Endothelial cell of umbilical vein (primary cell): ENCODE measurements around the gene ME3. TPM values are rescaled to one million over a fixed set of nuclear protein-coding genes. Genes with fewer than 3 reads are reported as not detected.
A peak's percentile ranks its signal among the peaks of the same experiment; 100 is the strongest.

Experiments used
- BruUV-seq: library from RNA; stranded (reverse); fragments of 400-500 nt; replicated peaks from 2 replicates; lab custom pipeline; 2021; lab: Mats Ljungman, UMichigan
- CTCF ChIA-PET: fragments of 300-600, 350-600 bp; sonication (Branson Sonifier 250); formaldehyde crosslinking; loops from one replicate; lab custom pipeline; 2021; ENCODE audit warnings: antibody characterized with exemption, inconsistent platforms; lab: Charles Lee
- POLR2A ChIA-PET: fragments of 300-600, 350-600 bp; sonication (Branson Sonifier 250); formaldehyde crosslinking; loops from one replicate; lab custom pipeline; 2021; ENCODE audit warnings: antibody characterized with exemption, inconsistent platforms; lab: Charles Lee
- DNase-seq: peaks from one replicate; pipeline ENCODE4 v3.0.0-alpha.2; 2011; ENCODE audit warnings: low read depth, low spot score
- FAIRE-seq: peaks from 2 replicates; lab custom pipeline; 2011; peaks lifted over from hg19 to GRCh38; lab: Jason Lieb, UNC
- H2AFZ ChIP-seq: 2 replicates; pipeline ENCODE4 v1.6.0; 2012; ENCODE audit warnings: low read depth, low read length, control low read depth, inconsistent platforms
- H3K27ac ChIP-seq: 2 replicates; pipeline ENCODE4 v1.5.1; 2011; ENCODE audit warnings: low read depth, mild to moderate bottlenecking, control low read depth, low read length, moderate library complexity; ENCODE audit not compliant: insufficient read depth
- H3K27me3 ChIP-seq, 2 experiments: 2 replicates each; pipeline versions ENCODE4 v1.6.0 to v1.6.1; 2011; ENCODE audit warnings: low read length in 2 of 2, mixed read lengths in 1 of 2; ENCODE audit not compliant: control insufficient read depth in 2 of 2, insufficient read depth in 2 of 2
- H3K36me3 ChIP-seq, 2 experiments: 2 replicates in 1 of 2; 3 replicates in 1 of 2; pipeline ENCODE4 v1.5.1; 2011; ENCODE audit warnings: low read length in 2 of 2, mild to moderate bottlenecking in 1 of 2, moderate library complexity in 1 of 2; ENCODE audit not compliant: control insufficient read depth in 2 of 2, insufficient read depth in 2 of 2; ENCODE audit errors: extremely low read depth in 1 of 2
- H3K4me1 ChIP-seq: 3 replicates; pipeline ENCODE4 v1.5.1; 2011; ENCODE audit warnings: mild to moderate bottlenecking, low read length; ENCODE audit not compliant: control insufficient read depth, insufficient read depth; ENCODE audit errors: extremely low read depth
- H3K4me2 ChIP-seq: 2 replicates; pipeline ENCODE4 v1.6.1; 2011; ENCODE audit warnings: low read length, control low read depth, mixed read lengths; ENCODE audit not compliant: insufficient read depth
- H3K4me3 ChIP-seq, 3 experiments: fragments of 200-600 bp in 1 of 3; sonication (generic), shearing (Covaris generic) in 1 of 3; replicated peaks in 1 of 3; 2 replicates each; pipeline ENCODE4 v1.5.1; 2011 to 2016; ENCODE audit warnings: control low read depth in 3 of 3, low read length in 3 of 3, mild to moderate bottlenecking in 2 of 3, inconsistent platforms in 1 of 3, low read depth in 1 of 3, moderate library complexity in 1 of 3; ENCODE audit not compliant: insufficient read depth in 1 of 3
- H3K79me2 ChIP-seq: 2 replicates; pipeline ENCODE4 v1.6.0; 2012; ENCODE audit warnings: low read length, inconsistent platforms; ENCODE audit not compliant: control insufficient read depth, insufficient read depth
- H3K9ac ChIP-seq: replicated peaks from 2 replicates; pipeline ENCODE3; 2011; ENCODE audit warnings: low read length, control low read depth; ENCODE audit not compliant: insufficient read depth; ENCODE audit errors: extremely low read depth
- H3K9me1 ChIP-seq: replicated peaks from 3 replicates; pipeline ENCODE4 v1.6.0; 2011; ENCODE audit warnings: mild to moderate bottlenecking, low read length; ENCODE audit not compliant: control insufficient read depth, insufficient read depth; ENCODE audit errors: extremely low read depth
- H3K9me3 ChIP-seq: replicated peaks from 2 replicates; pipeline ENCODE4 v1.5.1; 2012; ENCODE audit warnings: low read length, inconsistent platforms; ENCODE audit not compliant: control insufficient read depth, insufficient read depth
- H4K20me1 ChIP-seq: replicated peaks from 2 replicates; pipeline ENCODE3; 2011; ENCODE audit warnings: mild to moderate bottlenecking, low read length; ENCODE audit not compliant: control insufficient read depth, insufficient read depth; ENCODE audit errors: extremely low read depth
- EZH2 ChIP-seq: IDR thresholded peaks from 2 replicates; pipeline ENCODE4 v1.6.1; 2012; ENCODE audit warnings: borderline replicate concordance, low read depth, mild to moderate bottlenecking, moderate library complexity, low read length, inconsistent platforms; ENCODE audit not compliant: severe bottlenecking
- FOS ChIP-seq: IDR thresholded peaks from 2 replicates; pipeline ENCODE4 v1.6.1; 2011; ENCODE audit warnings: mild to moderate bottlenecking, low read length, moderate library complexity, borderline replicate concordance; ENCODE audit not compliant: insufficient read depth
- GATA2 ChIP-seq: IDR thresholded peaks from 2 replicates; pipeline ENCODE4 v1.7.0; 2011; ENCODE audit warnings: low read depth, mild to moderate bottlenecking, moderate library complexity, mixed read lengths, low read length; ENCODE audit not compliant: insufficient read length, insufficient read depth
- JUN ChIP-seq: IDR thresholded peaks from 2 replicates; pipeline ENCODE4 v1.6.1; 2011; ENCODE audit warnings: borderline replicate concordance, low read depth; ENCODE audit not compliant: insufficient read length, insufficient read depth
- MYC ChIP-seq: IDR thresholded peaks from one replicate; pipeline ENCODE4 v1.6.1; 2011; ENCODE audit warnings: mild to moderate bottlenecking, low read depth, low read length
- POLR2A ChIP-seq: IDR thresholded peaks from 2 replicates; pipeline ENCODE4 v1.6.1; 2012; ENCODE audit warnings: low read depth, mild to moderate bottlenecking, control low read depth, low read length
- POLR2AphosphoS5 ChIP-seq: IDR thresholded peaks from 2 replicates; pipeline ENCODE4 v1.6.1; 2012; ENCODE audit warnings: low read depth, mild to moderate bottlenecking, control low read depth, low read length, moderate library complexity; ENCODE audit not compliant: insufficient read depth
- dilution Hi-C: fragments of 300-500 bp; cut with MboI; formaldehyde crosslinking; loops from one replicate; pipeline ENCODE4 v1.15.0; 2019; ENCODE audit warnings: low sequenced_read_pairs; ENCODE audit not compliant: extremely low pct_ligation_motif_present
- intact Hi-C: fragments of 100-400 bp; cut with micrococcal nuclease; formaldehyde crosslinking; loops from one replicate; pipeline ENCODE4 v1.10.0; 2022
- polyA plus RNA-seq, 4 experiments: library from polyadenylated mRNA; depleted of rRNA in 3 of 4; stranded (reverse) in 3 of 4; unstranded in 1 of 4; fragments of >200 nt; gene quantifications; 2 replicates each; pipeline versions ENCODE4 v1.2.1 to v1.2.3, GENCODE V29; 2011 to 2012; ENCODE audit warnings: missing spikeins in 1 of 4
- total RNA-seq: library from RNA; stranded (reverse); gene quantifications from 2 replicates; pipeline ENCODE4 v1.2.3, GENCODE V29; 2021
- TF ChIP-seq, protein P1 (sequence below), 2 donors: IDR thresholded peaks; 1 replicate in 1 of 2; 2 replicates in 1 of 2; pipeline ENCODE4 v1.5.1; 2011; ENCODE audit warnings: low read length in 2 of 2, mild to moderate bottlenecking in 2 of 2, moderate library complexity in 2 of 2, control low read depth in 1 of 2, inconsistent platforms in 1 of 2, low read depth in 1 of 2; ENCODE audit not compliant: insufficient read depth in 1 of 2; ENCODE audit errors: extremely low read depth in 1 of 2
- TF ChIP-seq, protein P2 (sequence below): IDR thresholded peaks from 2 replicates; pipeline ENCODE4 v1.6.1; 2011; ENCODE audit not compliant: insufficient read depth, insufficient read length

ME3 gene
- total and polyA plus RNA-seq, 2 donors (not counting 3 experiments of a cell fraction or from before 2014, with no cell fraction given): 26.9 to 30.4 TPM

DNA sequence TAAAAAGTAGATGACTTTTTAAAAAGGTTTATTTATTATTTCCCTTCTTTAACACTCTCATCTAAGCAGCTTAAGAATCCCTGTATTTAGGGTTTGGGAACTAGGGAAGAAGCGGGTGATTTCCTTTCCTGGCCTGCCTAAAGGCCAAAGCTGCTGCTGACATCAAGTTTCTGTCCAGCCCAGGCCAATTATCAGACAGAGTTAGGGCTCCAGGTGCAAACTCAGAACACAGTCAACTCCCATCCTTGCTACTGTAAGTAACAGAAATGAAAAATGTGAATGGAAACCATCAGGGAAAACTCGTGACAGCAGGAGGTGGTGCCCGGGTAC, 188.8 kb downstream of the ME3 start:
- no peaks in the 10 kb centered on the region for H3K27me3 ChIP-seq
- H3K9ac ChIP-seq: peak overlapping the region; percentile 78
- DNase-seq (no peak), FAIRE-seq (no peak)
- H3K4me2 ChIP-seq: peak overlapping the region; percentile 7
- BruUV-seq: TSS peak; percentile 96
- no peak overlapping the region for H3K4me3 ChIP-seq
- H3K36me3 ChIP-seq: no peaks in the 10 kb centered on the region
- H4K20me1 ChIP-seq: no peaks in the 10 kb centered on the region
- TF ChIP-seq, protein P1, sequence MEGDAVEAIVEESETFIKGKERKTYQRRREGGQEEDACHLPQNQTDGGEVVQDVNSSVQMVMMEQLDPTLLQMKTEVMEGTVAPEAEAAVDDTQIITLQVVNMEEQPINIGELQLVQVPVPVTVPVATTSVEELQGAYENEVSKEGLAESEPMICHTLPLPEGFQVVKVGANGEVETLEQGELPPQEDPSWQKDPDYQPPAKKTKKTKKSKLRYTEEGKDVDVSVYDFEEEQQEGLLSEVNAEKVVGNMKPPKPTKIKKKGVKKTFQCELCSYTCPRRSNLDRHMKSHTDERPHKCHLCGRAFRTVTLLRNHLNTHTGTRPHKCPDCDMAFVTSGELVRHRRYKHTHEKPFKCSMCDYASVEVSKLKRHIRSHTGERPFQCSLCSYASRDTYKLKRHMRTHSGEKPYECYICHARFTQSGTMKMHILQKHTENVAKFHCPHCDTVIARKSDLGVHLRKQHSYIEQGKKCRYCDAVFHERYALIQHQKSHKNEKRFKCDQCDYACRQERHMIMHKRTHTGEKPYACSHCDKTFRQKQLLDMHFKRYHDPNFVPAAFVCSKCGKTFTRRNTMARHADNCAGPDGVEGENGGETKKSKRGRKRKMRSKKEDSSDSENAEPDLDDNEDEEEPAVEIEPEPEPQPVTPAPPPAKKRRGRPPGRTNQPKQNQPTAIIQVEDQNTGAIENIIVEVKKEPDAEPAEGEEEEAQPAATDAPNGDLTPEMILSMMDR (IDR thresholded peaks at IDR 0.05; ENCODE audit: extremely low read depth in 1 of 2, insufficient read depth in 1 of 2, low read depth in 1 of 2, low read length in 2 of 2): no peak
- TF ChIP-seq MYC: no peak
- intact Hi-C loops: loop anchor here (5.0 kb wide), 1 partner anchor 416 kb away; the partner anchor contains the start of gene PICALM
- no peaks in the 10 kb centered on the region for H3K9me1 ChIP-seq
- no peaks in the 10 kb centered on the region for H3K9me3 ChIP-seq
- no peak overlapping the region for H2AFZ ChIP-seq
- dilution Hi-C loops: loop anchor here (25.0 kb wide), 1 partner anchor 104 kb away; no protein-coding TSS in a partner anchor
- ChIA-PET CTCF (interaction anchor here (0.7 to 3.0 kb wide), 22 partner anchors 10 to 435 kb away, joined by 3 to 30 read pairs (median 4); partner anchors contain the start of gene PRSS23), POLR2A (interaction anchor here (0.8 to 2.2 kb wide), 9 partner anchors 8 to 334 kb away, joined by 3 to 15 read pairs (median 5); no protein-coding TSS in a partner anchor)
- H3K4me1 ChIP-seq: peaks cover 53% of the 10 kb centered on the region
- H3K27ac ChIP-seq: peak overlapping the region; percentile 94
- no peaks in the 10 kb centered on the region for H3K79me2 ChIP-seq

DNA sequence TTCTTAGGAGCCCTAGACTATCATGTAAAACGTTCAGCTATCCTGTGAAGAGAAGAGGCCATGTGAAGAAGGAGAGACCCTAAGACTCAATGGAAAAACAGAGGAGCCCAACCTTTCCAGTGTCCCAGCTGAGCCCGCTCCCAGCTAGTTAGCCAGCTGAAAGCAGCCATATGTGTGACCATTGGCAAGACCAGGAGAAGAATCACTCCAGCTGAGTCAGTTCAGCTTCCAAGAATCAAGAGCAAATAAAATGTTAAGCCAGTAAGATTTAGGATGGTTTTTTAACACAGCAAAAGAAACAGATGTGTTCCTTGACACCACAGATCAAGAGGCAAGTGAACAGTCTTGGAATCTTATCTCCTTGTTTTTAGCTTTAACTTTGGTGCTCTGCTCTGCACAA, 189.7 kb downstream of the ME3 start:
- CTCF ChIA-PET: interaction anchor here (1.5 kb wide), 1 partner anchor 23 kb away, joined by 3 read pairs; no protein-coding TSS in a partner anchor
- H3K4me2 ChIP-seq: no peak overlapping the region
- DNase-seq (no peak), FAIRE-seq (no peak)
- H3K4me3 ChIP-seq: no peak overlapping the region
- peaks cover 62% of the 10 kb centered on the region for H3K4me1 ChIP-seq
- BruUV-seq: no TSS peak
- no peaks in the 10 kb centered on the region for H3K9me3 ChIP-seq
- H3K9me1 ChIP-seq: no peaks in the 10 kb centered on the region
- TF ChIP-seq GATA2: no peak
- TF ChIP-seq, protein P2, sequence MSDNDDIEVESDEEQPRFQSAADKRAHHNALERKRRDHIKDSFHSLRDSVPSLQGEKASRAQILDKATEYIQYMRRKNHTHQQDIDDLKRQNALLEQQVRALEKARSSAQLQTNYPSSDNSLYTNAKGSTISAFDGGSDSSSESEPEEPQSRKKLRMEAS: no peak
- no peak for TF ChIP-seq EZH2
- TF ChIP-seq JUN: no peak
- no peak for TF ChIP-seq POLR2AphosphoS5
- TF ChIP-seq FOS: no peak
- TF ChIP-seq POLR2A: no peak
- TF ChIP-seq, protein P1 (IDR thresholded peaks at IDR 0.05; ENCODE audit: extremely low read depth in 1 of 2, insufficient read depth in 1 of 2, low read depth in 1 of 2, low read length in 2 of 2): no peak
- no peak for TF ChIP-seq MYC
- no peaks in the 10 kb centered on the region for H3K79me2 ChIP-seq
- no peaks in the 10 kb centered on the region for H4K20me1 ChIP-seq
- H2AFZ ChIP-seq: no peak overlapping the region
- no peak overlapping the region for H3K9ac ChIP-seq
- no peaks in the 10 kb centered on the region for H3K36me3 ChIP-seq
- peak overlapping the region; percentile 94 for H3K27ac ChIP-seq
- no peaks in the 10 kb centered on the region for H3K27me3 ChIP-seq
- intact Hi-C loops: loop anchor here (5.0 kb wide), 1 partner anchor 415 kb away; the partner anchor contains the start of gene PICALM
- dilution Hi-C loops: loop anchor here (25.0 kb wide), 1 partner anchor 105 kb away; no protein-coding TSS in a partner anchor
- POLR2A ChIA-PET: interaction anchor here (0.6 kb wide), 1 partner anchor 18 kb away, joined by 3 read pairs; no protein-coding TSS in a partner anchor
